Measurements from ENCODE around the gene RPUSD4.

RPUSD4 gene

DNA sequence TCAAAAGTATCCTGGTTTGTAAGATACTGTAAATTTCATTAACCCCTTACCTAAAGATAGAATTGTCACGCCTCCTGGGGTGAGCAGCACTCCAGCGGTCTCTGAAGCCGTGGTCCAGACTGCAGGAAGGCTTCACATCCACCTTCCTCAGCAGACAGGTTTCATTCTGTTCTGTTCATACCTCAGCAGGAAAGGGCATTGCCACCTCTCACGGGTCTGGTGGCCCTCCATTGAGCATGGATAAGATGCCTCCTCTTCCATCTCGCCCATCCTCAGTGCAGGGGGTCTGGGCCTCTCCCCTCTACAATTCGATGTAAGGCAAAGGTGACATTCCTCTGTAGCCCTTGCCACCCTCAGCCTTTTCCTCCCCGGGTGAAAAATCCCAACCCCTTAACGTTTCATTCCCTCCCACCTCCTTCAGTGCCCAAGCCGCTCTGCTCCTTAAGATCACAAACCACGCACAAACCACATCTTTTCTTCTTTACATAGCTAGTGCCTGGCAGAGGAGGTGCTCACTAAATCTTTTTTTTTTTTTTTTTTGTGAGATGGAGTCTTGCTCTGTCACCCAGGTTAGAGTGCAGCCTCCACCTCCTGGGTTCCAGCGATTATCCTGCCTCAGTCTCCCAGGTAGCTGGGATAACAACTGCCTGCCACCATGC lies 28.5 kb downstream of the RPUSD4 start:
- DNase-seq (ENCODE audit: low read depth) = no peak

- no peak for DNase-seq (ENCODE audit: low read depth)
These were observed 29.3 kb downstream of the RPUSD4 start for GRCh38 chr11:126181939-126182730.

DNA sequence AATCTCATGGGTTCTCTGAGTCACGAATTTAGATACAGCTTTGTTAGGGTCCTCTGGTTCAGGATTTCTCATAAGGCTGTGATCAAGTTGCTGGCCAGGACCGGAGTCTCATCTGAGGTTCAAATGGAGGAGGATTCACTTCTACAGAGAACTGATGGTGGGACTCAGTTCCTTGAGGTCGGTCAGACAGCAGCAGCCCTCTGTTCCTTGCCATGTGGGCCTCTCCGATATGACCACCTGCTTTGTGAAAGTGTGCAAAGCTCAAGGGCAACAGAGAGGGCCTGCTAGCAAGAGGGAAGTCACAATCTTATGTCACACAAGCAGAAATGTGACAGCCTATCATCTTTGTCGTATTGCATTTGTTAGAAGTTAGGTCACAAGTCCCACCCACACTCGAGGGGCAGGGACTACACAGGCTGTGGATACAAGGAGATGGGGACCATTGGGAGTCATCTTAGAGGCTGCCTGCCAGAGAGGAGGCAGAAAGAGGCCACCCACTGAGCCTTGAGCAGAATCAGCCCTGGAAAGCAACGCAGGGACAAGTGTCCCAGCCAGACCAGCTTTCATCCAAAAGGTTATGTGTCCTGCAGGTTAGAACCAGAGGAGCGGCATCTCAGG lies 34.5 kb downstream of the RPUSD4 start:
- no peak for DNase-seq (ENCODE audit: low read depth)

DNA sequence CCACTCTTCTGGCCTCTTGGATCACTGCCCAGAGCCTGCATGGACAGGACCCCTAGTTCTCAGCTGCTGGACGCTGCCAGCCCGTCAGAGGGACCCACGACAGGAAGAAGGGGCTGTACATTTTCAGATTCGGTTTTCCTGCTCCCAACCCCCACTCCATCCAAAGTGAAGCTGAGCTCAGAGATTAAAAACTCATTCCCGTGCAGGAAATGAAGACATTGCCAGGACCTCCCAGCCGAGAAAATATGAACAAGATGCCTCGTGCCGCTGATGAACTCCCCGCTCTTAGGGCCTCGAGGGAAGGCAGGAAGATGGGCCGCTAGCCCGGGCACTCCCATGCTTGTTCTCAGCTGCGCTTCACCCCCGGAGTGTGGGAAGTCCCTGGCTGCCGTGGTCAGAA lies 36.1 kb downstream of the RPUSD4 start:
- no peak for DNase-seq (ENCODE audit: low read depth)

- no peak for DNase-seq (ENCODE audit: low read depth)
These were observed 36.6 kb downstream of the RPUSD4 start for GRCh38 chr11:126174816-126175215.

DNA sequence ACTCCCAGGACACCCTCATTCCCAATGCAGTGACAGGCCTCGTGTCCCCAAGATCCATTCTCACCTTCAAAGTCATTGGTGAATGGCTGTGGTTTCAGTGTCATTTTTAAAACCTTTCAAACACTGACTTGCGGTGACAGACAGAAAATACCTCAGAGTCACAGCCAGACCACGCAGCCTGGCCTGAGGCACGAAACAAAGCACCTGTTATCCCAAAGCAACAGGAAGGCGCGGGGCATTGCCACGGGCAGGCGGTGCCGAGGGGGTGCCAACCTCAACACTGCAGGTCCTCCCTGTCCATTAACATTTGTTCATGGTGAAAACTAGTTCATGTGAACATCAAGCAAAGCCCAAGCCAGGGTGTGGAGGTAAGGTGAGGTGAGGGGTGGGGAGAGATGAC lies 38.2 kb downstream of the RPUSD4 start:
- no peak for DNase-seq (ENCODE audit: low read depth)

DNA sequence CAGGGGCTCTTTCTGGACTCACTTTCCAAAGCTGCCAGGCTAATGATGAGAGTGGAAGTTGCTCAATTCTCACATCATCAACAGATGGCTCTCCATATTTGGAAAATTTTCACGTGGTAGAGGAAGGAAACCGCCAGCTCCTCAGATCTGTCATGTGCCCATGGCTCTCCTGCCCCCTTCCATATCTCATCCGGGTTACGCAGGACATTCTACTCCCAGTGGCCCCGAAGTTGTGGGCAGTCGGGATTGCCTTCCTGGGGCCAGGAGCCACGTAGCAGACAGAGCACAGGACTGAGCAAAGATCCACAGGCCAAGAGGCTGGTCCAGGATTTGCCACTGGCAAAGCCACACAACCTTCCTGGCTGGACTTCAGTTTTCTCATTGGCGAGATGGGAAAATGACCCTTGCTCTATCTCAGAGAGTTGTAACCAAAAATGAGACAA lies 38.8 kb downstream of the RPUSD4 start:
- no peak for DNase-seq (ENCODE audit: low read depth)

- no peak for DNase-seq (ENCODE audit: low read depth)
These were observed 42.2 kb downstream of the RPUSD4 start for GRCh38 chr11:126169291-126169690.

- DNase-seq (ENCODE audit: low read depth) = no peak
These were observed 44.0 kb downstream of the RPUSD4 start for GRCh38 chr11:126167488-126167887.

DNA sequence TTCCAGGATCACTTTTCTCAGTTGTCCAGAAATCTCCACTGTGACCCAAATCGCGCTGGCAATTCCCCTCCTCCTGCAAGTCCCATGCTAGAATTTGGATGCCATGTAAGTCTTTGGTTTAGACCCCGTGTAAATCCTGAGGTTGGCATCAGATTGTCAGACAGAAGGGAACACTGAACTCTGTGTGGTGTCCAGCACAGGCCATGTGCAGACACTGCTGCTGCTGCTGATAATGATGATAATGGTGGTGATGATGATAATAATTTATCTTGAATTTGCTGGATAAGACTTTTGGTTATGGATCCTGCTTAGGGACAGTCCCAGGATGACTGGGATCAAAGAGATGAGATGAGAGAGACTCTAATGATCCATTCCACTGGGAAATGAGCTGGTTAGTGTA lies 45.0 kb downstream of the RPUSD4 start:
- DNase-seq (ENCODE audit: low read depth) = no peak

DNA sequence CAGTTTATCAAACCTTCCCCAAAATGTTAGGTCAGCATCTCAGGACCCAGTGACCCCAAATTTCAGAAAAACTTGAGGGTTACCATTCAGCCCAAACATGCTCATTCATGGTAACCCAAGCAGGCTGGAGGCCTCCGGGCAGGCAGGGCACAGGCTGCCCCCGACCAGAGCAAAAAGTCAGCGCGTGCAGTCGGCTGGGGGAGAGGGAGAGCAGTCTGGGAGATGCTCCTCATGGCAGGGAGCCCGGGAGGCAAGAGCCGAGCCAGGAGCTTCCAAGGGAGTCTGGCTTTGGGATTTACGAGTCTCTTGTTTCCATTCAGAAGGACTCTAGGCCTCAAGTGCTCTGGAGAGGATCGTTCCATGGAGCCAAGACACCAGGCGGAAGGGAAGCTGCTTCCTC lies 45.7 kb downstream of the RPUSD4 start:
- DNase-seq (ENCODE audit: low read depth) = no peak

GRCh38 chr11:126165311-126165720 lies 46.1 kb downstream of the RPUSD4 start:
- no peak for DNase-seq (ENCODE audit: low read depth)

DNA sequence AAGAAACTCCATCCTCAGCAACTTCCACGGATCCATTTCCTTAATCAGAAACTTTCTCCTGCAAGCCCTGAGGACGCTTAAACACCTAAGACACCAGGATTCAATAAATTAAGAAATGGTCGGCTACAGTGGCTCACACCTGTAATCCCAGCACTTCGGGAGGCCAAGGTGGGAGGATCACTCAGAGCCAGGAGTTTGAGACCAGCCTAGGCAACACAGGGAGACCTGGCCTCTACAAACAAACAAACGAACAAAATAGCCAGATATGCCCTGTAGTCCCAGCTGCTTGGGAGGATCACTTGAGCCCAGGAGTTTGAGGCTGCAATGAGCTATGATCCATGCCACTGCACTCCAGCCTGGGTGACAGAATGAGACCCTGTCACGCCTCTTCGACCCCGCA lies 46.7 kb downstream of the RPUSD4 start:
- DNase-seq (ENCODE audit: low read depth) = no peak

GRCh38 chr11:126163779-126164178 lies 47.7 kb downstream of the RPUSD4 start:
- DNase-seq (ENCODE audit: low read depth) = no peak

- DNase-seq (ENCODE audit: low read depth) = no peak
These were observed 48.3 kb downstream of the RPUSD4 start for GRCh38 chr11:126163074-126163700.

DNA sequence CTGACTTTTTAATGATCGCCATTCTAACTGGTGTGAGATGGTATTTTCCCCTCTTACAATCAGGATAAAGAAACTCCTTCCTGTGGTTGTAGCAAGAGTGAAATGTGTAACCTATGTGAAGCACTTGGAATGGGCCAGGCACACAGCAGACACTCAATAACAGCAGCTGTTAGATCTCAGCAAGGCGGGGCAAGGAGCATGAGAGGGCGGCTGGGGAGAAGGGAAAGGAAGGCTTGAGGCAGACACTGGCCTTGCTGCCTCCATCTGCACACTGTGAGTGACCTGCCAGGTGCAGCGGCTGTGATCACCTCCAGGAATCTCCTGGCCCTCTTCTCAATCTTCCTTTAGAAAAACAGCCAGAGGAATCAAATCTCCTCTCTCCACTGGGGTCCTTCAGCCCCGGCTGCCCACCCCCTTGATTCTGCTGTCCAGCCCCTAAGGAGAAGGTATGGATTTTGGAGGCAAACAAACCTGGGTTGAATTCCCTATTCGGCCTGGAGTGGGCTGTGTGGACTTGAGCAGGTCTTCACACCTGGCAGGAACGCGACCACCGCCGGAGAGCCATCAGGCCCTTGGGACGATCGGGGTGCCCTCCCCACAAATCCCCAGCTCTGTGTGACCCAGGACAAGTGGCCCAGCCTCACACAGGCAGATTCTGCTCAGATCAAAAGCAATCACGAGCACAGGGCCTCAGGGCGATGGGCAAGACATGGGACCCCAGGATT lies 49.0 kb downstream of the RPUSD4 start:
- DNase-seq (ENCODE audit: low read depth) = no peak

DNA sequence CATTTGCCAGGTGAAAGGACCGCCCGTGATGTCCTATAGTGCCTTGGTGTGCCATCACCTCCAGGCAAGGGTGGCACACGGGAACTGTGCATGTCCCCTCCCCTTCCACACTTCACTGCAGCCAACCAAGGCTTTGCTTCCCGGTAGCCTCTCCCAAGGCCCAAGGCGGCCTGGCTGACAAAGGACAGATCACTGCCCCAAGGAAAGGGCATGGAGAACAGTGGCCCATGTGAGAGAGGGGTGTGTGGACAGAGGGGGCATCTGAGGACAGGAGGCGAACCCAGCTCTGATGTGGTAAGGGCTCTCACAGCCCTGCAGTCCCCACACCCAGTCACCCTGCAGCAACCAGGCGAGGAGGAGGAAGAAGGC lies 50.4 kb downstream of the RPUSD4 start:
- no peak for DNase-seq (ENCODE audit: low read depth)

- DNase-seq (ENCODE audit: low read depth) = no peak
These were observed 51.0 kb downstream of the RPUSD4 start for GRCh38 chr11:126160345-126161022.

GRCh38 chr11:126159719-126160344 lies 51.6 kb downstream of the RPUSD4 start:
- no peak for DNase-seq (ENCODE audit: low read depth)

- DNase-seq (ENCODE audit: low read depth) = no peak
These were observed 53.2 kb downstream of the RPUSD4 start for GRCh38 chr11:126158054-126158791.
